HCT116 (cell line): ENCODE data around the gene TTC1. TPM values are rescaled to one million over a fixed set of nuclear protein-coding genes. Genes with fewer than 3 reads are reported as not detected.

Experiments used
- ATAC-seq: fragments of 200-7000 bp; cut with Tn5 transposase; 2 replicates; pipeline ENCODE4 v1.9.1; 2020; ENCODE audit warnings: mild to moderate bottlenecking, moderate library complexity
- BruUV-seq: library from RNA; stranded (reverse); fragments of 400-500 nt; replicated peaks from 2 replicates; lab custom pipeline; 2021; lab: Mats Ljungman, UMichigan
- CTCF ChIA-PET: fragments of 300-600 bp; sonication (Branson Sonifier 250); formaldehyde crosslinking; loops from one replicate; lab custom pipeline; 2021; ENCODE audit warnings: antibody characterized with exemption; lab: Charles Lee
- POLR2A ChIA-PET: fragments of 300-600, 350-600 bp; sonication (Branson Sonifier 250); formaldehyde crosslinking; loops from one replicate; lab custom pipeline; 2021; ENCODE audit warnings: antibody characterized with exemption; lab: Charles Lee
- RAD21 ChIA-PET, 2 experiments: fragments of 300-600 bp; sonication (Branson Sonifier 250); formaldehyde crosslinking; loops; one replicate each; lab custom pipeline; 2023; ENCODE audit warnings: low total read pairs in 2 of 2; ENCODE audit not compliant: uncharacterized antibody in 2 of 2, unreplicated experiment in 2 of 2, low non-redundant PET in 1 of 2; lab: Charles Lee
- DNase-seq: peaks from one replicate; pipeline ENCODE4 v3.0.0-alpha.2; 2010; ENCODE audit warnings: low read depth, low spot score
- H2AFZ ChIP-seq: fragments of 200-600 bp; shearing (Covaris generic), sonication (generic); 2 replicates; pipeline ENCODE4 v1.6.1; 2017; ENCODE audit warnings: low read depth, mixed run types, mixed read lengths, antibody characterized with exemption, low read length; ENCODE audit not compliant: poor library complexity, severe bottlenecking
- H3K27ac ChIP-seq: 2 replicates; pipeline ENCODE4 v1.5.1; 2012; ENCODE audit warnings: low read depth, low read length
- H3K27me3 ChIP-seq: fragments of 200-600 bp; sonication (generic); 2 replicates; pipeline ENCODE4 v1.6.1; 2016; ENCODE audit warnings: mixed run types, low read length, mixed read lengths; ENCODE audit not compliant: insufficient read depth
- H3K36me3 ChIP-seq, 2 experiments: fragments of 200-500 bp in 1 of 2; fragments of 200-600 bp in 1 of 2; sonication (Bioruptor generic) in 1 of 2; sonication (generic) in 1 of 2; 2 replicates each; pipeline versions ENCODE4 v1.5.1 to v1.6.1; 2014 to 2016; ENCODE audit warnings: low read length in 2 of 2, inconsistent platforms in 1 of 2, mixed read lengths in 1 of 2, mixed run types in 1 of 2; ENCODE audit not compliant: insufficient read depth in 2 of 2, control insufficient read depth in 1 of 2
- H3K4me1 ChIP-seq, 2 experiments: fragments of 200-600 bp in 1 of 2; sonication (generic) in 1 of 2; 2 replicates each; pipeline versions ENCODE4 v1.5.1 to v1.6.1; 2012 to 2017; ENCODE audit warnings: low read length in 2 of 2, inconsistent platforms in 1 of 2, mild to moderate bottlenecking in 1 of 2, mixed read lengths in 1 of 2, mixed run types in 1 of 2, moderate library complexity in 1 of 2; ENCODE audit not compliant: insufficient read depth in 2 of 2, control insufficient read depth in 1 of 2
- H3K4me2 ChIP-seq: fragments of 200-600 bp; sonication (generic); 2 replicates; pipeline ENCODE4 v1.6.1; 2017; ENCODE audit warnings: mixed run types, low read length, mixed read lengths
- H3K4me3 ChIP-seq, 2 experiments: fragments of 200-600 bp in 1 of 2; sonication (generic) in 1 of 2; replicated peaks in 1 of 2; 2 replicates each; pipeline ENCODE4 v1.5.1; 2011 to 2016; ENCODE audit warnings: low read length in 2 of 2, control low read depth in 1 of 2, low read depth in 1 of 2, mild to moderate bottlenecking in 1 of 2, mixed read lengths in 1 of 2, mixed run types in 1 of 2
- H3K79me2 ChIP-seq: fragments of 200-600 bp; sonication (generic); 2 replicates; pipeline ENCODE4 v1.6.1; 2017; ENCODE audit warnings: mild to moderate bottlenecking, mixed run types, low read length, moderate library complexity, mixed read lengths; ENCODE audit not compliant: insufficient read depth
- H3K9ac ChIP-seq: fragments of 200-600 bp; sonication (generic); 2 replicates; pipeline ENCODE4 v1.6.1; 2016; ENCODE audit warnings: low read length, mixed read lengths
- H3K9me2 ChIP-seq: fragments of 200-600 bp; sonication (generic), shearing (Covaris generic); 2 replicates; pipeline ENCODE4 v1.6.1; 2017; ENCODE audit warnings: mixed run types, mild to moderate bottlenecking, moderate library complexity; ENCODE audit not compliant: insufficient read depth
- H3K9me3 ChIP-seq, 2 experiments: fragments of 200-500 bp in 1 of 2; fragments of 200-600 bp in 1 of 2; sonication (Bioruptor generic) in 1 of 2; sonication (generic) in 1 of 2; 2 replicates each; pipeline ENCODE4 v1.6.1; 2014 to 2017; ENCODE audit warnings: low read length in 2 of 2, mixed read lengths in 2 of 2, inconsistent platforms in 1 of 2, low read depth in 1 of 2, mild to moderate bottlenecking in 1 of 2, mixed run types in 1 of 2, moderate library complexity in 1 of 2; ENCODE audit not compliant: control insufficient read depth in 1 of 2, insufficient read depth in 1 of 2
- H4K20me1 ChIP-seq: fragments of 200-600 bp; sonication (generic), shearing (Covaris generic); 2 replicates; pipeline ENCODE4 v1.6.1; 2017; ENCODE audit warnings: mixed run types, mild to moderate bottlenecking, moderate library complexity; ENCODE audit not compliant: insufficient read depth
- CBX3 ChIP-seq: IDR thresholded peaks from 2 replicates; pipeline ENCODE4 v1.6.1; 2012; ENCODE audit warnings: low read depth
- CEBPB ChIP-seq: IDR thresholded peaks from 2 replicates; pipeline ENCODE4 v1.6.1; 2012; ENCODE audit warnings: low read depth
- CTCF ChIP-seq, 3 experiments: fragments of 200-600 bp in 1 of 3; sonication (generic) in 1 of 3; IDR thresholded peaks in 2 of 3; conservative IDR thresholded peaks in 1 of 3; 2 replicates each; pipeline ENCODE4 v1.5.1; 2012 to 2017; ENCODE audit warnings: low read depth in 2 of 3, low read length in 2 of 3, antibody characterized with exemption in 1 of 3, borderline replicate concordance in 1 of 3, control low read depth in 1 of 3, mild to moderate bottlenecking in 1 of 3, mixed read lengths in 1 of 3, mixed run types in 1 of 3, moderate library complexity in 1 of 3; ENCODE audit not compliant: insufficient read depth in 1 of 3
- ELF1 ChIP-seq: IDR thresholded peaks from 2 replicates; pipeline ENCODE4 v1.6.1; 2012; ENCODE audit warnings: low read depth, borderline replicate concordance
- FOSL1 ChIP-seq: IDR thresholded peaks from 2 replicates; pipeline ENCODE4 v1.6.1; 2012; ENCODE audit warnings: low read depth
- REST ChIP-seq: IDR thresholded peaks from 2 replicates; pipeline ENCODE4 v1.6.1; 2012; ENCODE audit warnings: low read depth
- SIN3A ChIP-seq: IDR thresholded peaks from 2 replicates; pipeline ENCODE4 v1.6.1; 2012; ENCODE audit warnings: low read depth
- SP1 ChIP-seq: IDR thresholded peaks from 2 replicates; pipeline ENCODE4 v1.6.1; 2012; ENCODE audit warnings: low read depth
- TCF7L2 ChIP-seq: IDR thresholded peaks from 2 replicates; pipeline ENCODE4 v1.7.0; 2011; ENCODE audit warnings: borderline replicate concordance, inconsistent platforms; ENCODE audit not compliant: insufficient read depth, insufficient read length; ENCODE audit errors: extremely low read depth
- YY1 ChIP-seq: IDR thresholded peaks from 2 replicates; pipeline ENCODE4 v1.6.1; 2011; ENCODE audit warnings: low read length, low read depth, moderate library complexity, mild to moderate bottlenecking; ENCODE audit not compliant: insufficient replicate concordance; ENCODE audit errors: extremely low read depth
- ZFX ChIP-seq: fragments of 450-650 bp; IDR thresholded peaks from 2 replicates; pipeline ENCODE4 v1.6.1; 2017
- ZNF274 ChIP-seq: fragments of 200-500 bp; sonication (Bioruptor generic); IDR thresholded peaks from 2 replicates; pipeline ENCODE4 v1.6.1; 2014; ENCODE audit warnings: mild to moderate bottlenecking, low read depth, low read length, inconsistent platforms
- intact Hi-C: fragments of 100-400 bp; cut with micrococcal nuclease; formaldehyde crosslinking; loops from 2 replicates; pipeline ENCODE4 v1.10.0; 2022
- total RNA-seq: library from RNA; stranded (reverse); gene quantifications from one replicate; pipeline ENCODE4 v1.2.1, GENCODE V29; 2021; ENCODE audit not compliant: unreplicated experiment
- TF ChIP-seq, protein P1 (sequence below): IDR thresholded peaks from 2 replicates; pipeline ENCODE4 v1.6.1; 2011; ENCODE audit warnings: mild to moderate bottlenecking, low read length, moderate library complexity; ENCODE audit not compliant: insufficient replicate concordance; ENCODE audit errors: extremely low read depth

The TTC1 gene
- total RNA-seq, 1 experiment from 2014 or later = 48.1 TPM

- ATAC-seq (no peak), DNase-seq (no peak)
- TF ChIP-seq, protein P1, sequence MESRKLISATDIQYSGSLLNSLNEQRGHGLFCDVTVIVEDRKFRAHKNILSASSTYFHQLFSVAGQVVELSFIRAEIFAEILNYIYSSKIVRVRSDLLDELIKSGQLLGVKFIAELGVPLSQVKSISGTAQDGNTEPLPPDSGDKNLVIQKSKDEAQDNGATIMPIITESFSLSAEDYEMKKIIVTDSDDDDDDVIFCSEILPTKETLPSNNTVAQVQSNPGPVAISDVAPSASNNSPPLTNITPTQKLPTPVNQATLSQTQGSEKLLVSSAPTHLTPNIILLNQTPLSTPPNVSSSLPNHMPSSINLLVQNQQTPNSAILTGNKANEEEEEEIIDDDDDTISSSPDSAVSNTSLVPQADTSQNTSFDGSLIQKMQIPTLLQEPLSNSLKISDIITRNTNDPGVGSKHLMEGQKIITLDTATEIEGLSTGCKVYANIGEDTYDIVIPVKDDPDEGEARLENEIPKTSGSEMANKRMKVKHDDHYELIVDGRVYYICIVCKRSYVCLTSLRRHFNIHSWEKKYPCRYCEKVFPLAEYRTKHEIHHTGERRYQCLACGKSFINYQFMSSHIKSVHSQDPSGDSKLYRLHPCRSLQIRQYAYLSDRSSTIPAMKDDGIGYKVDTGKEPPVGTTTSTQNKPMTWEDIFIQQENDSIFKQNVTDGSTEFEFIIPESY = no peak
- TF ChIP-seq REST (no peak), SP1 (no peak), CBX3 (no peak), FOSL1 (no peak), YY1 (no peak), CEBPB (no peak), ZFX (no peak), ZNF274 (no peak), ELF1 (no peak), CTCF (IDR thresholded peaks at IDR 0.05 in 2 of 3, conservative IDR thresholded peaks at IDR 0.05 in 1 of 3; ENCODE audit: borderline replicate concordance in 1 of 3, insufficient read depth in 1 of 3, low read depth in 2 of 3, low read length in 2 of 3) (no peak), SIN3A (no peak), TCF7L2 (no peak)
- H3K9me3 ChIP-seq = no peaks in the 10 kb centered on the region
- H3K4me1 ChIP-seq = peaks cover 13 to 33% of the 10 kb centered on the region in 2 experiments
- intact Hi-C loops = loop anchor here (10.0 kb wide), 1 partner anchor 208 kb away; no protein-coding TSS in a partner anchor
- no peaks in the 10 kb centered on the region for H4K20me1 ChIP-seq
- no peak overlapping the region for H3K9ac ChIP-seq
- H3K27ac ChIP-seq = no peak overlapping the region
- H3K4me3 ChIP-seq = no peak overlapping the region
- BruUV-seq = no TSS peak
- H3K4me2 ChIP-seq = peak overlapping the region; percentile 58; the same call in 1 of the 2 replicates
- no peaks in the 10 kb centered on the region for H3K9me2 ChIP-seq
- H3K79me2 ChIP-seq = no peaks in the 10 kb centered on the region
- H3K27me3 ChIP-seq = peaks cover 26% of the 10 kb centered on the region; the same call in 1 of the 2 replicates
- ChIA-PET CTCF (no interaction called here), RAD21 (interaction anchor here in 1 of 2 experiments (0.6 kb wide), 1 partner anchor 406 kb away, joined by 3 read pairs; no protein-coding TSS in a partner anchor), POLR2A (no interaction called here)
- H3K36me3 ChIP-seq = no peaks in the 10 kb centered on the region
- H2AFZ ChIP-seq = no peak overlapping the region
These were observed 26.3 kb upstream of the TTC1 start for GRCh38 chr5:159982421-159983173.
